CD14-positive monocyte (primary cell): Measurements from ENCODE around the gene STPG2. TPM values are rescaled to one million over a fixed set of nuclear protein-coding genes. Genes with fewer than 3 reads are reported as not detected.

Experiments used
- DNase-seq, 3 donors: peaks; one replicate each; pipeline ENCODE4 v3.0.0-alpha.2; 2011 to 2022
- H2AFZ ChIP-seq: 2 replicates; pipeline ENCODE4 v1.6.0; 2012; ENCODE audit warnings: mild to moderate bottlenecking, low read depth, low read length, inconsistent platforms; ENCODE audit not compliant: insufficient read depth, poor library complexity, severe bottlenecking
- H3K27ac ChIP-seq, 2 donors: 1 replicate in 1 of 2; 2 replicates in 1 of 2; pipeline ENCODE4 v1.5.1; 2012 to 2013; ENCODE audit warnings: low read length in 2 of 2, control low read depth in 1 of 2, inconsistent platforms in 1 of 2, low read depth in 1 of 2, mild to moderate bottlenecking in 1 of 2
- H3K27me3 ChIP-seq, 2 donors: one replicate each; pipeline versions ENCODE4 v1.6.0 to v1.6.1; 2011 to 2013; ENCODE audit warnings: low read length in 2 of 2; ENCODE audit not compliant: control insufficient read depth in 2 of 2, insufficient read depth in 2 of 2
- H3K36me3 ChIP-seq, 2 donors: replicated peaks in 1 of 2; 1 replicate in 1 of 2; 2 replicates in 1 of 2; pipeline versions ENCODE4 v1.5.1 to v1.6.1; 2012 to 2013; ENCODE audit warnings: low read length in 2 of 2, control low read depth in 1 of 2, inconsistent platforms in 1 of 2, mild to moderate bottlenecking in 1 of 2; ENCODE audit not compliant: insufficient read depth in 2 of 2, control insufficient read depth in 1 of 2
- H3K4me1 ChIP-seq, 2 donors: 1 replicate in 1 of 2; 2 replicates in 1 of 2; pipeline versions ENCODE4 v1.5.1 to v1.6.1; 2012 to 2013; ENCODE audit warnings: low read length in 2 of 2, control low read depth in 1 of 2, inconsistent platforms in 1 of 2, mild to moderate bottlenecking in 1 of 2, moderate library complexity in 1 of 2; ENCODE audit not compliant: insufficient read depth in 2 of 2, control insufficient read depth in 1 of 2
- H3K4me2 ChIP-seq: replicated peaks from 2 replicates; pipeline ENCODE3; 2012; ENCODE audit warnings: low read length, moderate library complexity, mild to moderate bottlenecking; ENCODE audit not compliant: poor library complexity, severe bottlenecking; ENCODE audit errors: extremely low read depth
- H3K4me3 ChIP-seq, 3 experiments: fragments of 200-600 bp in 1 of 3; sonication (generic) in 1 of 3; replicated peaks in 1 of 3; 1 replicate in 2 of 3; 2 replicates in 1 of 3; pipeline ENCODE4 v1.5.1; 2011 to 2013; ENCODE audit warnings: low read length in 3 of 3, mild to moderate bottlenecking in 3 of 3, control low read depth in 2 of 3, low read depth in 2 of 3, inconsistent platforms in 1 of 3, moderate library complexity in 1 of 3
- H3K79me2 ChIP-seq: 2 replicates; pipeline ENCODE4 v1.6.0; 2012; ENCODE audit warnings: mild to moderate bottlenecking, control low read depth, inconsistent platforms, low read length, moderate library complexity; ENCODE audit not compliant: insufficient read depth
- H3K9ac ChIP-seq: 2 replicates; pipeline ENCODE4 v1.6.0; 2017; ENCODE audit warnings: low read length, mild to moderate bottlenecking; ENCODE audit not compliant: insufficient read depth, poor library complexity, severe bottlenecking
- H3K9me3 ChIP-seq, 2 donors: replicated peaks in 1 of 2; 1 replicate in 1 of 2; 2 replicates in 1 of 2; pipeline versions ENCODE4 v1.5.1 to v1.6.1; 2012 to 2013; ENCODE audit warnings: low read length in 2 of 2, control low read depth in 1 of 2; ENCODE audit not compliant: control insufficient read depth in 1 of 2, insufficient read depth in 1 of 2
- H4K20me1 ChIP-seq: 2 replicates; pipeline ENCODE4 v1.6.0; 2012; ENCODE audit warnings: mild to moderate bottlenecking, low read length, control low read depth, moderate library complexity; ENCODE audit not compliant: insufficient read depth
- H3K27ac Mint-ChIP-seq, 7 donors: one replicate each; pipeline ENCODE4 v1.8.0; 2020; ENCODE audit warnings: mild to moderate bottlenecking in 7 of 7, mixed read lengths in 7 of 7, moderate library complexity in 6 of 7, inconsistent platforms in 2 of 7
- H3K27me3 Mint-ChIP-seq, 3 donors: one replicate each; pipeline ENCODE4 v1.8.0; 2021 to 2022; ENCODE audit warnings: low read depth in 3 of 3, mild to moderate bottlenecking in 3 of 3, mixed read lengths in 3 of 3, moderate library complexity in 3 of 3, inconsistent platforms in 1 of 3
- H3K36me3 Mint-ChIP-seq, 2 donors: one replicate each; pipeline ENCODE4 v1.8.0; 2020; ENCODE audit warnings: mixed read lengths in 2 of 2, inconsistent platforms in 1 of 2, mild to moderate bottlenecking in 1 of 2
- H3K4me1 Mint-ChIP-seq: one replicate; pipeline ENCODE4 v1.8.0; 2020; ENCODE audit warnings: mild to moderate bottlenecking, mixed read lengths
- H3K4me3 Mint-ChIP-seq, 2 donors: one replicate each; pipeline ENCODE4 v1.8.0; 2020; ENCODE audit warnings: mild to moderate bottlenecking in 2 of 2, mixed read lengths in 2 of 2, moderate library complexity in 1 of 2
- H3K9me3 Mint-ChIP-seq, 7 donors: one replicate each; pipeline ENCODE4 v1.8.0; 2020 to 2022; ENCODE audit warnings: mixed read lengths in 7 of 7, mild to moderate bottlenecking in 6 of 7, moderate library complexity in 6 of 7, inconsistent platforms in 2 of 7
- CTCF ChIP-seq: fragments of 200-600 bp; IDR thresholded peaks from one replicate; pipeline ENCODE4 v1.8.0; 2022; ENCODE audit warnings: antibody characterized with exemption, mild to moderate bottlenecking
- WGBS: methylation state at CpG from one replicate; pipeline ENCODE4 v1.1.5; 2013; ENCODE audit warnings: missing lambda C conversion rate; ENCODE audit not compliant: insufficient coverage; 5-methylcytosine and 5-hydroxymethylcytosine counted together
- intact Hi-C, 2 donors: fragments of 100-400 bp; cut with micrococcal nuclease; formaldehyde crosslinking; loops; one replicate each; pipeline versions ENCODE4 v1.15.0 to v1.15.1; 2023
- polyA plus RNA-seq, 3 donors: library from polyadenylated mRNA; depleted of rRNA in 1 of 3; unstranded in 2 of 3; stranded (reverse) in 1 of 3; fragments of 300-500 nt in 2 of 3; fragments of >200 nt in 1 of 3; fragmentation: Illumina TruSeq in 2 of 3; gene quantifications; 1 replicate in 2 of 3; 2 replicates in 1 of 3; pipeline ENCODE4 v1.2.3, GENCODE V29; 2012 to 2021

STPG2 gene
- polyA plus RNA-seq, 3 donors: 0.04 TPM; not detected in 2

GRCh38 chr4:97525236-97525635 is 618.0 kb downstream of the STPG2 start:
- Histone ChIP-seq H3K9ac (no peak overlapping the region), H3K4me1 (no peaks in the 10 kb centered on the region), H3K36me3 (no peaks in the 10 kb centered on the region), H3K27ac (no peak overlapping the region), H3K27me3 (no peaks in the 10 kb centered on the region), H3K79me2 (no peaks in the 10 kb centered on the region), H4K20me1 (no peaks in the 10 kb centered on the region), H3K4me3 (no peak overlapping the region), H2AFZ (no peak overlapping the region), H3K9me3 (peaks cover 0 to 12% of the 10 kb centered on the region in 2 donors), H3K4me2 (no peak overlapping the region)
- intact Hi-C loops: no loop called here
- H3K36me3 Mint-ChIP-seq: no peaks in the 10 kb centered on the region
- no peak overlapping the region for H3K4me3 Mint-ChIP-seq
- no peaks in the 10 kb centered on the region for H3K4me1 Mint-ChIP-seq
- TF ChIP-seq CTCF: no peak
- H3K27me3 Mint-ChIP-seq: no peaks in the 10 kb centered on the region
- H3K9me3 Mint-ChIP-seq: peaks cover 0 to 11% (median 5%) of the 10 kb centered on the region in 7 donors
- DNase-seq: no peak
- 100% methylated on average over 1 of the region's 3 CpGs for WGBS
- no peak overlapping the region for H3K27ac Mint-ChIP-seq

- no peaks in the 10 kb centered on the region for H3K36me3 ChIP-seq
- H4K20me1 ChIP-seq: no peaks in the 10 kb centered on the region
- no peaks in the 10 kb centered on the region for H3K27me3 Mint-ChIP-seq
Measured at GRCh38 chr4:97517939-97518338, 625.3 kb downstream of the STPG2 start.

More at GRCh38 chr4:97517939-97518338, 625.3 kb downstream of the STPG2 start:
- intact Hi-C loops: no loop called here
- H3K4me3 Mint-ChIP-seq: no peak overlapping the region
- H2AFZ ChIP-seq: no peak overlapping the region
- no peaks in the 10 kb centered on the region for H3K36me3 Mint-ChIP-seq
- H3K9ac ChIP-seq: no peak overlapping the region
- no peak overlapping the region for H3K4me2 ChIP-seq
- H3K79me2 ChIP-seq: no peaks in the 10 kb centered on the region
- WGBS: no CpG with 5 or more reads among the region's 1 CpG
- H3K9me3 Mint-ChIP-seq: peaks cover 0 to 3% (median 2%) of the 10 kb centered on the region in 7 donors
- TF ChIP-seq CTCF: no peak
- H3K4me1 ChIP-seq: no peaks in the 10 kb centered on the region
- no peaks in the 10 kb centered on the region for H3K27me3 ChIP-seq
- peaks cover 0 to 8% of the 10 kb centered on the region in 2 donors for H3K9me3 ChIP-seq
- H3K4me3 ChIP-seq: no peak overlapping the region
- H3K27ac Mint-ChIP-seq: no peak overlapping the region
- no peak overlapping the region for H3K27ac ChIP-seq
- no peaks in the 10 kb centered on the region for H3K4me1 Mint-ChIP-seq
- no peak for DNase-seq
